Spleen (tissue), 11 donors: ENCODE measurements around the gene DDX27. TPM values are rescaled to one million over a fixed set of nuclear protein-coding genes. Genes with fewer than 3 reads are reported as not detected.

ENCODE experiments used
- DNase-seq: peaks from one replicate; pipeline ENCODE4 v3.0.0-alpha.2; 2020
- H3K27ac ChIP-seq, 8 donors: fragments of 200-600 bp; sonication (generic) in 7 of 8; 1 replicate in 4 of 8; 2 replicates in 4 of 8; pipeline versions ENCODE4 v1.5.0 to v1.8.0; 2016 to 2021; ENCODE audit warnings: inconsistent platforms in 4 of 8, mild to moderate bottlenecking in 4 of 8, moderate library complexity in 1 of 8
- H3K27me3 ChIP-seq, 7 donors: fragments of 200-600 bp; sonication (generic) in 6 of 7; replicated peaks in 1 of 7; 1 replicate in 4 of 7; 2 replicates in 3 of 7; pipeline versions ENCODE4 v1.5.0 to v1.8.0; 2016 to 2021; ENCODE audit warnings: inconsistent platforms in 3 of 7, mild to moderate bottlenecking in 1 of 7
- H3K36me3 ChIP-seq, 6 donors: fragments of 200-600 bp; sonication (generic) in 5 of 6; 1 replicate in 4 of 6; 2 replicates in 2 of 6; pipeline versions ENCODE4 v1.5.0 to v1.8.0; 2016 to 2021; ENCODE audit warnings: inconsistent platforms in 2 of 6
- H3K4me1 ChIP-seq, 6 donors: fragments of 200-600 bp; sonication (generic) in 5 of 6; 1 replicate in 3 of 6; 2 replicates in 3 of 6; pipeline versions ENCODE4 v1.5.0 to v1.8.0; 2016 to 2021; ENCODE audit warnings: inconsistent platforms in 3 of 6
- H3K4me3 ChIP-seq, 8 donors: fragments of 200-600 bp; sonication (generic) in 7 of 8; 1 replicate in 4 of 8; 2 replicates in 4 of 8; pipeline versions ENCODE4 v1.5.0 to v1.8.0; 2016 to 2021; ENCODE audit warnings: inconsistent platforms in 4 of 8, mild to moderate bottlenecking in 4 of 8, moderate library complexity in 2 of 8
- H3K9me3 ChIP-seq, 8 donors: fragments of 200-600 bp; sonication (generic) in 7 of 8; 1 replicate in 4 of 8; 2 replicates in 4 of 8; pipeline versions ENCODE4 v1.5.0 to v1.8.0; 2016 to 2021; ENCODE audit warnings: inconsistent platforms in 4 of 8
- POLR2A ChIP-seq, 3 donors: fragments of 450-650 bp; IDR thresholded peaks; one replicate each; pipeline ENCODE4 v1.5.1; 2017; ENCODE audit warnings: antibody characterized with exemption in 3 of 3, mild to moderate bottlenecking in 1 of 3
- POLR2AphosphoS5 ChIP-seq, 3 donors: sonication (generic); formaldehyde crosslinking; IDR thresholded peaks; one replicate each; pipeline ENCODE4 v1.5.1; 2017; ENCODE audit warnings: antibody characterized with exemption in 3 of 3
- WGBS, 5 donors: extraction: QIAGEN DNeasy Blood & Tissue Kit in 3 of 5; methylation state at CpG; one replicate each; pipeline versions ENCODE4 v1.1.5 to v1.1.7; 2013 to 2018; 5-methylcytosine and 5-hydroxymethylcytosine counted together
- intact Hi-C: fragments of 100-400 bp; cut with DNase I; formaldehyde crosslinking; loops from one replicate; pipeline ENCODE4 v1.15.0; 2023; ENCODE audit warnings: low total_unique reads
- polyA plus RNA-seq, 3 donors: library from polyadenylated mRNA; stranded (reverse); fragments of 200-250 nt; gene quantifications; one replicate each; pipeline ENCODE4 v1.2.1, GENCODE V29; 2013
- total RNA-seq, 7 donors: library from RNA; depleted of rRNA in 3 of 7; stranded (reverse); fragments of >200 nt in 3 of 7; fragmentation: NEBNext Ultra II Directional in 4 of 7; extraction: Animal tissue kit (Norgen Biotek cat#: 25700) in 4 of 7; gene quantifications; one replicate each; pipeline versions ENCODE4 v1.1.0 to v1.2.1, GENCODE V29; 2016 to 2021
- TF ChIP-seq, protein P1 (sequence below), 11 experiments: fragments of 200-600 bp in 7 of 11; fragments of 450-650 bp in 4 of 11; sonication (generic) in 4 of 11; IDR thresholded peaks in 8 of 11; conservative IDR thresholded peaks in 3 of 11; 1 replicate in 7 of 11; 2 replicates in 4 of 11; pipeline versions ENCODE4 v1.4.0 to v1.8.0; 2016 to 2021; ENCODE audit warnings: antibody characterized with exemption in 11 of 11, inconsistent platforms in 4 of 11, mild to moderate bottlenecking in 1 of 11
- donor health status: healthy with polysubstance abuse.
- donor health status: DM: no; HTN: no; CAD: no; lungs with moderate emphysema.
- donor health status: DM: no; HTN: no; CAD: no.
- donor health status: Bipolar disorder and iron deficiency.
- donor health status: healthy.
- donor health status: DM: no; HTN: no; CAD: no.
- donor health status: DM: yes; HTN: yes; CAD: no.

DDX27 gene
- total and polyA plus RNA-seq, 10 donors: 30.2 to 39.0 (median 36.0) TPM

DNA sequence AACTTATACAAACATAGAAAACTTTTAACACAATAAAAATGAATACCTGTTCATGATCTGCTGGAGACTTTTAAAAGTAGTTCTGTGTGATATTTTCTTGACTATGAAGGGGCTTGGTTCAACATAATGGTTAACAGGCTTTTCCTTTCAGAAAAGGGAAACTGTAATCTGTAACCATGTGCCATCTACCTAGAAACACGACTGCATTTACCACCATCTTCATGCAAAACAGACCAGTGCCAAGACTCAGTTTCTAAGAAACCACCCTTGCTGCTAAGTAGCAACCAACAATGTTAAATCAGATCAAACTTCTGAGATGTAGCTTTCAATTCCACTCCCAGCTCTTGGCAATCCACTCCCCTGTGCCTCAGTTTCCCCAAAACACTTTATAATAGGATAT is 46.8 kb upstream of the DDX27 start:
- Histone ChIP-seq H3K27me3 (no peaks in the 10 kb centered on the region), H3K9me3 (no peaks in the 10 kb centered on the region), H3K4me1 (peaks cover 10 to 55% (median 23%) of the 10 kb centered on the region in 6 donors), H3K27ac (no peak overlapping the region), H3K4me3 (no peak overlapping the region), H3K36me3 (peaks cover 0 to 74% (median 12%) of the 10 kb centered on the region in 6 donors)
- WGBS, 5 donors: 13 to 43% (median 27%) methylated on average over 1 of the region's 1 CpG
- TF ChIP-seq, protein P1, sequence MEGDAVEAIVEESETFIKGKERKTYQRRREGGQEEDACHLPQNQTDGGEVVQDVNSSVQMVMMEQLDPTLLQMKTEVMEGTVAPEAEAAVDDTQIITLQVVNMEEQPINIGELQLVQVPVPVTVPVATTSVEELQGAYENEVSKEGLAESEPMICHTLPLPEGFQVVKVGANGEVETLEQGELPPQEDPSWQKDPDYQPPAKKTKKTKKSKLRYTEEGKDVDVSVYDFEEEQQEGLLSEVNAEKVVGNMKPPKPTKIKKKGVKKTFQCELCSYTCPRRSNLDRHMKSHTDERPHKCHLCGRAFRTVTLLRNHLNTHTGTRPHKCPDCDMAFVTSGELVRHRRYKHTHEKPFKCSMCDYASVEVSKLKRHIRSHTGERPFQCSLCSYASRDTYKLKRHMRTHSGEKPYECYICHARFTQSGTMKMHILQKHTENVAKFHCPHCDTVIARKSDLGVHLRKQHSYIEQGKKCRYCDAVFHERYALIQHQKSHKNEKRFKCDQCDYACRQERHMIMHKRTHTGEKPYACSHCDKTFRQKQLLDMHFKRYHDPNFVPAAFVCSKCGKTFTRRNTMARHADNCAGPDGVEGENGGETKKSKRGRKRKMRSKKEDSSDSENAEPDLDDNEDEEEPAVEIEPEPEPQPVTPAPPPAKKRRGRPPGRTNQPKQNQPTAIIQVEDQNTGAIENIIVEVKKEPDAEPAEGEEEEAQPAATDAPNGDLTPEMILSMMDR (IDR thresholded peaks at IDR 0.05 in 8 of 11, conservative IDR thresholded peaks at IDR 0.05 in 3 of 11): no peak
- intact Hi-C loops: no loop called here
- no peak for DNase-seq

DNA sequence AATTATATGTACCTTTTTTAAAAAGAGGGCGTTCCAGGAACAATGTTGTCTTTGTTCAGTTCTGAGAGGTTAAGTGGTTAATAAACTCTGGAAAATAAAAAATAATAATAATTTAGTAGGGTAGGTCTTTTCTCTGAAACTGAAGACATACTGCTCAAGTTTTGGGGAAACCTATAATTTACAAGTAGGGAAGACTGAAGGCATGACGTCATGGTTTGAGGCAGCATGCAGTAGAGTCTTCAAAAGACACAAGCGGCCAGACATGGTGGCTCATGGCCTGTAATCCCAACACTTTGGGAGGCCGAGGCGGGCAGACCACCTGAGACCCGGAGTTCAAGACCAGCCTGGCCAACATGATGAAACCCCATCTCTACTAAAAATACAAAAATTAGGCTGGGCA is 45.0 kb upstream of the DDX27 start:
- no peak for TF ChIP-seq POLR2AphosphoS5 (IDR thresholded peaks at IDR 0.05)
- TF ChIP-seq, protein P1 (IDR thresholded peaks at IDR 0.05 in 8 of 11, conservative IDR thresholded peaks at IDR 0.05 in 3 of 11): no peak
- TF ChIP-seq POLR2A (IDR thresholded peaks at IDR 0.05): no peak
- no peak overlapping the region for H3K4me3 ChIP-seq
- H3K36me3 ChIP-seq: peaks cover 0 to 89% (median 20%) of the 10 kb centered on the region in 6 donors
- H3K27ac ChIP-seq: no peak overlapping the region
- no peaks in the 10 kb centered on the region for H3K27me3 ChIP-seq
- intact Hi-C loops: no loop called here
- DNase-seq: no peak
- peaks cover 2 to 55% (median 18%) of the 10 kb centered on the region in 6 donors for H3K4me1 ChIP-seq
- WGBS, 5 donors: 93 to 97% (median 93%) methylated on average over 6 of the region's 6 CpGs
- H3K9me3 ChIP-seq: no peaks in the 10 kb centered on the region

DNA sequence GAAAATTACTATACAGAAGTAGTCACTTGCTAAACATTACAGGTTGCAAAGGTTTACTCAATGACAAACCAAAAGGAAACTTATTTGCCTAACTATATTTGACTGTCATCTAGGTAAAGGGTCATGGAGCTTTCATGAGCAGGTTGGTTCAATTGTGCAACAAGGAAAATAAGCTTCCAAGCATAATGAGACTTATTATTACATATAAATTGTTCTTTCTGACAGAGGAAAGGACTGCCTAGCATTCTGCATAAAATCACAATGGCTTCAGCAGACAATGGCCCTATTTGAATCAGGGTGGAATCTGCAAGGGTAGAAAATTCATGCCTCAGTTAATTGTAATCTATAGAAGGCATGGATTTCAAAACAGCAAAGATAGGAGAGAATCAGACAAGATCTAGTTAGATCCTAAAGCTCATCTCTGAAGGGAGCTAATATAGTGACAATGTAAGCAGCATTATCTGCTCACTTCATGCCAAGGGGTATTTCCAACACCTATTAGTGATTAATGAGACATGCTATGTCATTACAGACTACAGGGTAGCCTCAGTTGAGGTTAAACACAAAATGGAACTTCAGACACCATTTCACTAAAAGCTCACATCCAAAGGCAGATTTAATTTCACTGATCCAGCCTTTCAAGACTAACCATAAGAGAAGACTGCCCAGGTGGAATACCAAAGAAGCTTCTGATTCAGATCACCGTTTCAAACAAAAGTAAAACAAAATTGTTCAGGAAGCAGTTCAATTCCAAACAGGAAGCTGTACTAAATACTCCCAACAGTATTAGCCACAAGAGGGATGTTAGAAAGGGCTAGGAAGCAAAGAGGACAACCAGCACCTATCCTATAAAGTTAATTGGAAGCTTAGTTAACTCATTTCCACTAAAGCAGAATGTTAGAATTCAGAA is 39.6 kb upstream of the DDX27 start:
- peaks cover 12 to 77% (median 48%) of the 10 kb centered on the region in 6 donors for H3K4me1 ChIP-seq
- no peak for DNase-seq
- intact Hi-C loops: no loop called here
- TF ChIP-seq POLR2AphosphoS5 (IDR thresholded peaks at IDR 0.05): no peak
- TF ChIP-seq, protein P1 (IDR thresholded peaks at IDR 0.05 in 8 of 11, conservative IDR thresholded peaks at IDR 0.05 in 3 of 11): no peak
- TF ChIP-seq POLR2A (IDR thresholded peaks at IDR 0.05): no peak
- WGBS, 5 donors: 4 to 16% (median 13%) methylated on average over 1 of the region's 1 CpG
- no peaks in the 10 kb centered on the region for H3K27me3 ChIP-seq
- H3K36me3 ChIP-seq: peaks cover 0 to 43% (median 9%) of the 10 kb centered on the region in 6 donors
- H3K4me3 ChIP-seq: peak overlapping the region in 2 of 8 donors; percentile 2 to 25
- no peaks in the 10 kb centered on the region for H3K9me3 ChIP-seq
- peak overlapping the region in 7 of 8 donors; percentile 5 to 79 (median 51) for H3K27ac ChIP-seq

DNA sequence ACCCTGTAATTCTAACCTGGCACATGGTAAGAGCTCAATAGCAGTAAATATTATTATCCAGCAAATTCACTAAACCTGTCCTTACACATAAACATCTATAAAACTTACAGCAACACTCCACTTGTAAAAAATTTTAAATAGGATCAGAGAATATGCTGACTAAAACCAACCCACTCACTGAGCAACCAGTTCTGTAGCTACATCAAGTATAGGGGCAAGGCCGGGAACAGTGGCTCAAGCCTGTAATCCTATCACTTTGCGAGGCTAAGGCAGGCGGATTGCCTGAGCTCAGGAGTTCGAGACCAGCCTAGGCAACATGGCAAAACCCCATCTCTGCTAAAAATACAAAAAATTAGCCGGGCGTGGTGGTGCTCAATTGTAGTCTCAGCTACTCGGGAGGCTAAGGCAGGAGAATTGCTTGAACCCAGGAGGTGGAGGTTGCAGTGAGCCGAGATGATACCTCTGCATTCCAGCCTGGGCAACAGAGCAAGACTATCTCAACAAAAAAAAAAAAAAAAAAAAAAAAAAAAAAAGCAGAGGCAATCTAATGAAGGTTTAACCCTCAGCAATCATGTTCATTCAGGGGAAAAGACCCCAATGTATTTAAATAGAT is 37.8 kb upstream of the DDX27 start:
- TF ChIP-seq POLR2AphosphoS5 (IDR thresholded peaks at IDR 0.05) (no peak), POLR2A (IDR thresholded peaks at IDR 0.05) (no peak)
- TF ChIP-seq, protein P1 (IDR thresholded peaks at IDR 0.05 in 8 of 11, conservative IDR thresholded peaks at IDR 0.05 in 3 of 11): no peak
- no peak for DNase-seq
- 86 to 93% (median 92%) methylated on average over 7 to 8 of the region's 8 CpGs for WGBS, 5 donors
- intact Hi-C loops: no loop called here
- Histone ChIP-seq H3K4me3 (no peak overlapping the region), H3K4me1 (peaks cover 17 to 90% (median 65%) of the 10 kb centered on the region in 6 donors), H3K27me3 (no peaks in the 10 kb centered on the region), H3K36me3 (peaks cover 0 to 32% (median 9%) of the 10 kb centered on the region in 6 donors), H3K27ac (peak overlapping the region in 1 of 8 donors; percentile 67), H3K9me3 (no peaks in the 10 kb centered on the region)
